NCI-H2081 treated with DMSO at 0.1 percent for 48 hours (cell line): ENCODE results near the gene ZCCHC2.

Source experiments
- DNase-seq: peaks from one replicate; lab custom pipeline; 2025; lab: John Stamatoyannopoulos, UW

The ZCCHC2 gene

GRCh38 chr18:62539284-62540165 is 16.7 kb downstream of the ZCCHC2 start:
- no peak for DNase-seq

- no peak for DNase-seq
These were observed 20.2 kb downstream of the ZCCHC2 start for GRCh38 chr18:62543021-62543420.

GRCh38 chr18:62545098-62545497 is 22.3 kb downstream of the ZCCHC2 start:
- no peak for DNase-seq

GRCh38 chr18:62549755-62550154 is 26.9 kb downstream of the ZCCHC2 start:
- DNase-seq: no peak

- no peak for DNase-seq
These were observed 27.9 kb downstream of the ZCCHC2 start for GRCh38 chr18:62550746-62551145.

- no peak for DNase-seq
These were observed 29.2 kb downstream of the ZCCHC2 start for GRCh38 chr18:62551972-62552513.

- DNase-seq: no peak
These were observed 31.4 kb downstream of the ZCCHC2 start for GRCh38 chr18:62554061-62554815.

GRCh38 chr18:62555135-62555534 is 32.3 kb downstream of the ZCCHC2 start:
- DNase-seq: no peak

- DNase-seq: no peak
These were observed 33.6 kb downstream of the ZCCHC2 start for GRCh38 chr18:62556397-62556796.

GRCh38 chr18:62558015-62558663 is 35.3 kb downstream of the ZCCHC2 start:
- DNase-seq: no peak

GRCh38 chr18:62564044-62564443 is 41.2 kb downstream of the ZCCHC2 start:
- no peak for DNase-seq

GRCh38 chr18:62566199-62566598 is 43.4 kb downstream of the ZCCHC2 start:
- DNase-seq: no peak

- no peak for DNase-seq
These were observed 44.0 kb downstream of the ZCCHC2 start for GRCh38 chr18:62566818-62567217.

GRCh38 chr18:62569081-62569655 is 46.3 kb downstream of the ZCCHC2 start:
- no peak for DNase-seq

- no peak for DNase-seq
These were observed 48.2 kb downstream of the ZCCHC2 start for GRCh38 chr18:62571037-62571436.

- DNase-seq: no peak
These were observed 48.8 kb downstream of the ZCCHC2 start for GRCh38 chr18:62571648-62572047.

GRCh38 chr18:62572456-62572855 is 49.6 kb downstream of the ZCCHC2 start:
- DNase-seq: no peak

- DNase-seq: no peak
These were observed 52.0 kb downstream of the ZCCHC2 start for GRCh38 chr18:62574776-62575175.

GRCh38 chr18:62576271-62576670 is 53.4 kb downstream of the ZCCHC2 start:
- no peak for DNase-seq

- DNase-seq: no peak
These were observed 54.2 kb downstream of the ZCCHC2 start for GRCh38 chr18:62576845-62577512.

- DNase-seq: no peak
These were observed 54.9 kb downstream of the ZCCHC2 start for GRCh38 chr18:62577765-62578164.
